Stimulated activated CD4-positive, alpha-beta T cell treated with anti-CD3 and anti-CD28 coated beads, Interleukin-4, amount 100 ng/mL, for 4 hours (primary cell): ENCODE measurements around the gene MMP20.

Experiments used
- DNase-seq, 2 experiments: peaks; one replicate each; pipeline ENCODE4 v3.0.0-alpha.2; 2020

The MMP20 gene

GRCh38 chr11:102620818-102621561 lies 4.1 kb downstream of the MMP20 start:
- DNase-seq: no peak

GRCh38 chr11:102620179-102620578 lies 5.0 kb downstream of the MMP20 start:
- no peak for DNase-seq

GRCh38 chr11:102617466-102618008 lies 7.6 kb downstream of the MMP20 start:
- DNase-seq: no peak

- DNase-seq: no peak
These were observed 9.2 kb downstream of the MMP20 start for GRCh38 chr11:102615894-102616432.

- DNase-seq: no peak
These were observed 9.8 kb downstream of the MMP20 start for GRCh38 chr11:102615077-102615893.

- DNase-seq: no peak
These were observed 10.6 kb downstream of the MMP20 start for GRCh38 chr11:102614485-102614884.

- DNase-seq: no peak
These were observed 11.1 kb downstream of the MMP20 start for GRCh38 chr11:102614031-102614430.

- DNase-seq: no peak
These were observed 11.7 kb downstream of the MMP20 start for GRCh38 chr11:102613450-102613849.

GRCh38 chr11:102611291-102611690 lies 13.8 kb downstream of the MMP20 start:
- no peak for DNase-seq

GRCh38 chr11:102610200-102610599 lies 14.9 kb downstream of the MMP20 start:
- DNase-seq: no peak

GRCh38 chr11:102608699-102609098 lies 16.4 kb downstream of the MMP20 start:
- no peak for DNase-seq

GRCh38 chr11:102604875-102605274 lies 20.3 kb downstream of the MMP20 start:
- DNase-seq: no peak

- no peak for DNase-seq
These were observed 21.1 kb downstream of the MMP20 start for GRCh38 chr11:102604011-102604410.

GRCh38 chr11:102603576-102603975 lies 21.6 kb downstream of the MMP20 start:
- no peak for DNase-seq

GRCh38 chr11:102603091-102603490 lies 22.0 kb downstream of the MMP20 start:
- DNase-seq: no peak

GRCh38 chr11:102600666-102601065 lies 24.5 kb downstream of the MMP20 start:
- no peak for DNase-seq

GRCh38 chr11:102599642-102600261 lies 25.4 kb downstream of the MMP20 start:
- peak in 1 of 2 experiments; percentile 4 for DNase-seq

GRCh38 chr11:102598272-102598671 lies 26.9 kb downstream of the MMP20 start:
- no peak for DNase-seq

GRCh38 chr11:102596578-102596977 lies 28.6 kb downstream of the MMP20 start:
- no peak for DNase-seq

- no peak for DNase-seq
These were observed 32.2 kb downstream of the MMP20 start for GRCh38 chr11:102592634-102593581.

- no peak for DNase-seq
These were observed 33.0 kb downstream of the MMP20 start for GRCh38 chr11:102592131-102592530.

- DNase-seq: no peak
These were observed 33.9 kb downstream of the MMP20 start for GRCh38 chr11:102591160-102591718.
